Mononuclear cell (primary cell): Measurements from ENCODE around the gene RCAN1. TPM values are rescaled to one million over a fixed set of nuclear protein-coding genes. Genes with fewer than 3 reads are reported as not detected.

Experiments
- H3K27me3 ChIP-seq: 2 replicates; pipeline ENCODE4 v1.6.0; 2011; ENCODE audit warnings: low read length, control low read depth; ENCODE audit not compliant: insufficient read depth
- H3K4me1 ChIP-seq: 2 replicates; pipeline ENCODE4 v1.5.1; 2011; ENCODE audit warnings: mild to moderate bottlenecking, low read length, control low read depth; ENCODE audit not compliant: insufficient read depth
- H3K4me3 ChIP-seq: 2 replicates; pipeline ENCODE4 v1.5.1; 2011; ENCODE audit warnings: mild to moderate bottlenecking, low read length, moderate library complexity
- H3K9me3 ChIP-seq: 2 replicates; pipeline ENCODE4 v1.5.1; 2011; ENCODE audit warnings: low read depth, mild to moderate bottlenecking, control low read depth, low read length
- total RNA-seq: library from RNA; depleted of rRNA; stranded (reverse); fragments of >200 nt; gene quantifications from one replicate; pipeline ENCODE4 v1.2.3, GENCODE V29; 2012

The RCAN1 gene
- total RNA-seq, 1 donor: 6.2 TPM

- Histone ChIP-seq H3K27me3 (no peaks in the 10 kb centered on the region), H3K9me3 (no peaks in the 10 kb centered on the region), H3K4me3 (no peak overlapping the region), H3K4me1 (peaks cover 3% of the 10 kb centered on the region)
Measured at GRCh38 chr21:34554227-34554626, 60.7 kb downstream of the RCAN1 start.

DNA sequence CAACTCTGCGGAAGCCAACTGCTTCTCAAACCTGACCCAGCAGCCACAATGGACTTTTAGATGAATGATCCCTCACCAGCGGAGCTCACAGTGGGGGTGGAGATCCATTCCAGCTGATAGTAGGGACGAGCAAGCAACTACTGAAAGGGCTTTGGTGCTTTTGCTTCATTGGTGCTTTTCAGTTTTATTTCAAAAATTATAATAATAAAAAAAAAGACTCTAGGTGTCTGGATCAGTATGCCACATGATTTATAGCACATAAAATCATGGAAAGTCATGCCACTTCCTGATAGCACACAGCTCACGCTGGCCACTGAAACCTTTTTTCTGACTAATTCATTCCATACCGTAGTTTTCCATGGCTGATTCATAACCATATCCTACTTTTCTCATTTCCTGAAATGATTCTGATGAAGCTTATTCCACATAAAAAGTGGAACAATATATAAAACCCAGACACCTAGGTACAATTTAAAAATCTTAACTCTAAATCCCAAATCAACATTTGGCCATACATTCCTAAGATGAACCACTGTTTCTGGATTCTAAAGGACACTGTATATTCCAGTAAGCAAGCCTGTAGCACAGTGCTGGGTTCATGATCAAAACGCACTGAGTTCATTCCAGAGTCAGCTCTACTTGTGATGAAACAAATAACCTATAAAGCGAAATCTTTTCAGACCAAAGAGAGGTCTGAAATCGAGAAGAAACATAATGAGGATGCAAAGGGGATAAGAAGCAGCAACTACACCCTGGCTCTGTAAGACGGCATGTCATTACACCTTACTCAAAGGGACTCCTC, 61.6 kb downstream of the RCAN1 start:
- Histone ChIP-seq H3K4me1 (peaks cover 3% of the 10 kb centered on the region), H3K27me3 (no peaks in the 10 kb centered on the region), H3K9me3 (no peaks in the 10 kb centered on the region), H3K4me3 (no peak overlapping the region)

- no peaks in the 10 kb centered on the region for H3K27me3 ChIP-seq
Measured at GRCh38 chr21:34552360-34553098, 62.4 kb downstream of the RCAN1 start.

GRCh38 chr21:34550182-34550799, 64.6 kb downstream of the RCAN1 start:
- Histone ChIP-seq H3K27me3 (no peaks in the 10 kb centered on the region), H3K4me1 (peaks cover 26% of the 10 kb centered on the region), H3K9me3 (no peaks in the 10 kb centered on the region), H3K4me3 (no peak overlapping the region)

More at GRCh38 chr21:34552360-34553098, 62.4 kb downstream of the RCAN1 start:
- H3K9me3 ChIP-seq: no peaks in the 10 kb centered on the region
- no peak overlapping the region for H3K4me3 ChIP-seq
- peaks cover 3% of the 10 kb centered on the region for H3K4me1 ChIP-seq

DNA sequence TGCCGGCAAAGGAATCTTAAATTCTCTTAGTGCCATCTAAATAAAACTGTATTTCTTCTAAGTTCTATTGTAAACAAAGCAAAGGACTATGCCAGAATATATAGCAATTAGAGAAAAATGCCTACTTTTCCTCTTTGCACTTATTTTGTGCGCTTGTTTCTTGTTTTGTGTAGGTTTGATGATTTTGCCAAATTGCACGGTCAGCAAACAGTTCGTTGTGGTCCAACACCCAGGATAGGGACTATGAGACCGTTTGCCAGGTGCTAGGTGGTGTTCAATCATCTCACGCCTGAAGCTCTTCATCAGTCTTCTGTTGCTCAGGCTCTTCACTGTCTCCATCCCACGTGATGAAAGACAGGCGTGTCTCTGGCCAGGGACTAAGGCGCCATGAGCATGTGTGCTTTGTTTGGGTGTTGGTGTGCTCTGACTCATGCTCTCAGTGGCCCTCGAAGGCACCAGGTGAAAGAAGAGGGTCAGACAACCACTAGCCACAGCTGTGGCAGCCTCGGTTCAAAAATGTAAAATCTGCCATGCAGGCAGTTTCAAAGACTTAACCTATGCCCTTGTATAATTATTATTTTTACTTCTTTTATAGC, 66.0 kb downstream of the RCAN1 start:
- H3K4me3 ChIP-seq: no peak overlapping the region
- H3K9me3 ChIP-seq: no peaks in the 10 kb centered on the region
- H3K4me1 ChIP-seq: peaks cover 40% of the 10 kb centered on the region
- no peaks in the 10 kb centered on the region for H3K27me3 ChIP-seq

- no peaks in the 10 kb centered on the region for H3K27me3 ChIP-seq
- H3K9me3 ChIP-seq: no peaks in the 10 kb centered on the region
- no peak overlapping the region for H3K4me3 ChIP-seq
- peaks cover 46% of the 10 kb centered on the region for H3K4me1 ChIP-seq
Measured at GRCh38 chr21:34546542-34546941, 68.4 kb downstream of the RCAN1 start.

GRCh38 chr21:34545079-34545884, 69.6 kb downstream of the RCAN1 start:
- Histone ChIP-seq H3K27me3 (no peaks in the 10 kb centered on the region), H3K4me3 (no peak overlapping the region), H3K4me1 (peaks cover 46% of the 10 kb centered on the region), H3K9me3 (no peaks in the 10 kb centered on the region)

- peaks cover 46% of the 10 kb centered on the region for H3K4me1 ChIP-seq
- no peak overlapping the region for H3K4me3 ChIP-seq
- H3K27me3 ChIP-seq: no peaks in the 10 kb centered on the region
- H3K9me3 ChIP-seq: no peaks in the 10 kb centered on the region
Measured at GRCh38 chr21:34544032-34544496, 70.8 kb downstream of the RCAN1 start.

GRCh38 chr21:34543017-34543416, 71.9 kb downstream of the RCAN1 start:
- H3K4me1 ChIP-seq: peaks cover 51% of the 10 kb centered on the region
- H3K9me3 ChIP-seq: no peaks in the 10 kb centered on the region
- no peak overlapping the region for H3K4me3 ChIP-seq
- no peaks in the 10 kb centered on the region for H3K27me3 ChIP-seq

DNA sequence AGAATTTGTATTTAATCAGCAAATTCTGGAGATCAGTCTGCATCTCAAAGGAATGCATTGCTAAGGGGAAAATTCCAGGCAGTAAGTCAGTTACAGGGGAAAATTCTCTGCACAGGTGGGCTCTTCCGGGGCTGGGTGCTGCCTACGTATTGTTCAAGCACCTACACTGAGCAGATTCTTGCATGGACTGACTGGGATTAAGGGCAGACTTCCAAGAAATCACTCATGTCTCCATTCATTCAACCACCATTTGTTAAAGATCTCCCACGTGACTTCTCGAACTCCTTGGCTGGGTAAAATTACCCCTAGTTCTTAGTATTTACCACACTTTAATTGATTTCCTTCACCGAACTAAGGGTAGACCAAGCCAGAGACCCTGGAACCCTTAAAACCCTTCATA, 74.7 kb downstream of the RCAN1 start:
- no peaks in the 10 kb centered on the region for H3K9me3 ChIP-seq
- H3K4me1 ChIP-seq: peaks cover 37% of the 10 kb centered on the region
- no peaks in the 10 kb centered on the region for H3K27me3 ChIP-seq
- H3K4me3 ChIP-seq: no peak overlapping the region

DNA sequence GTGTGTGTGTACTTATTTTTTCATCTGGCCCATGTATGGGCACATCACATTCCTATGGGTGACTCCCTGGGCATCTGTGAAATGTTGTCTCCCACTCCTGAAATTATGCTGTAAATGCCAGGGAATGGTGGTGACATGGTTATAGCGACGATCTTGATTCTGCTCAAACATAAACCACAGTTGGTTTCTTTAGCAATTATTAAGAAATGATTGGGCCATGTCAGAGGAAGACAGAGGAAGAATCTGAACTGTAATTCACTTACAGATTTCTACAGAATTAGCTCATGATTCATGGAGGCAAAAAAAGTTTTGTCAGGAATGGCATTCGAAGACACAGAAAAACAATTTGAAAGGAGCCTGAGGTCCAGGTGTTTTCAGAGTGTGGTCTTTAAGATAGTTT, 77.1 kb downstream of the RCAN1 start:
- Histone ChIP-seq H3K4me3 (no peak overlapping the region), H3K27me3 (no peaks in the 10 kb centered on the region), H3K4me1 (peaks cover 28% of the 10 kb centered on the region), H3K9me3 (no peaks in the 10 kb centered on the region)

GRCh38 chr21:34536820-34537219, 78.1 kb downstream of the RCAN1 start:
- H3K4me1 ChIP-seq: peaks cover 28% of the 10 kb centered on the region
- no peaks in the 10 kb centered on the region for H3K9me3 ChIP-seq
- H3K27me3 ChIP-seq: no peaks in the 10 kb centered on the region
- no peak overlapping the region for H3K4me3 ChIP-seq

- Histone ChIP-seq H3K9me3 (no peaks in the 10 kb centered on the region), H3K4me1 (peaks cover 28% of the 10 kb centered on the region), H3K4me3 (no peak overlapping the region), H3K27me3 (no peaks in the 10 kb centered on the region)
Measured at GRCh38 chr21:34536311-34536710, 78.6 kb downstream of the RCAN1 start.

DNA sequence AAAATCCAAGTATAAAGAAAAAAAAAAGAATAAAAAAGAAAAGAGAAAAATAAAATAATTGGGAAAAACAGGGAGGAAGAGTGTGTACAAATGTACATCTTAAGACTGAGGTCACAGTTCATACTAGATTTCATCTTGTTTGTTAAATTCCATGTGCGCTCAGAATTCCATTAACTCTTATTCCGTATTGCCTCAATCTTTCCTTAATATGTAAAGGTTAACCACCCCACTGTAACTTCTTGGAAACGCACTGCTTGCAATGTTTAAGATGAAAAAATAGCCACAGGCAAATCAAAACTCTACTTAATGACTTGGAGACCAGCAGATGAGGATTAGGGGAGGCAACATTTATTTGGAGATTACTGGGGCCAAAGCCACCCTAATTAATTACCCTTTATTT, 79.0 kb downstream of the RCAN1 start:
- Histone ChIP-seq H3K4me1 (peaks cover 28% of the 10 kb centered on the region), H3K27me3 (no peaks in the 10 kb centered on the region), H3K4me3 (no peak overlapping the region), H3K9me3 (no peaks in the 10 kb centered on the region)
